Rectal smooth muscle tissue (tissue), 1 donor: ENCODE results near the gene KSR2.

Experiments used
- H3K27ac ChIP-seq: one replicate; pipeline ENCODE4 v1.7.0; 2013; ENCODE audit warnings: low read depth, low read length, inconsistent platforms
- H3K27me3 ChIP-seq: one replicate; pipeline ENCODE4 v1.7.0; 2013; ENCODE audit warnings: low read length; ENCODE audit not compliant: control insufficient read depth, insufficient read depth
- H3K36me3 ChIP-seq: one replicate; pipeline ENCODE4 v1.7.0; 2013; ENCODE audit warnings: low read length; ENCODE audit not compliant: control insufficient read depth, insufficient read depth
- H3K4me1 ChIP-seq: one replicate; pipeline ENCODE4 v1.7.0; 2013; ENCODE audit warnings: low read length; ENCODE audit not compliant: control insufficient read depth, insufficient read depth
- H3K4me3 ChIP-seq: one replicate; pipeline ENCODE4 v1.7.0; 2013; ENCODE audit warnings: low read length
- H3K9ac ChIP-seq: one replicate; pipeline ENCODE4 v1.7.0; 2013; ENCODE audit warnings: low read length

Gene KSR2

GRCh38 chr12:117485984-117486839, 482.6 kb downstream of the KSR2 start:
- H3K4me1 ChIP-seq, result no peaks in the 10 kb centered on the region
- H3K36me3 ChIP-seq, result no peaks in the 10 kb centered on the region
- no peaks in the 10 kb centered on the region for H3K27me3 ChIP-seq
- no peak overlapping the region for H3K27ac ChIP-seq
- H3K9ac ChIP-seq, result no peak overlapping the region
- no peak overlapping the region for H3K4me3 ChIP-seq

- Histone ChIP-seq H3K9ac (no peak overlapping the region), H3K36me3 (no peaks in the 10 kb centered on the region), H3K27ac (no peak overlapping the region), H3K27me3 (no peaks in the 10 kb centered on the region), H3K4me1 (no peaks in the 10 kb centered on the region), H3K4me3 (no peak overlapping the region)
Measured at GRCh38 chr12:117484901-117485300, 483.9 kb downstream of the KSR2 start.

GRCh38 chr12:117483501-117483900, 485.3 kb downstream of the KSR2 start:
- Histone ChIP-seq H3K4me3 (no peak overlapping the region), H3K27me3 (no peaks in the 10 kb centered on the region), H3K36me3 (no peaks in the 10 kb centered on the region), H3K27ac (no peak overlapping the region), H3K9ac (no peak overlapping the region), H3K4me1 (no peaks in the 10 kb centered on the region)

- H3K4me1 ChIP-seq, result no peaks in the 10 kb centered on the region
Measured at GRCh38 chr12:117481470-117481869, 487.3 kb downstream of the KSR2 start.

GRCh38 chr12:117476341-117476740, 492.4 kb downstream of the KSR2 start:
- no peaks in the 10 kb centered on the region for H3K36me3 ChIP-seq
- H3K4me3 ChIP-seq, result no peak overlapping the region
- no peak overlapping the region for H3K27ac ChIP-seq
- no peaks in the 10 kb centered on the region for H3K4me1 ChIP-seq
- no peaks in the 10 kb centered on the region for H3K27me3 ChIP-seq
- no peak overlapping the region for H3K9ac ChIP-seq

More at GRCh38 chr12:117481470-117481869, 487.3 kb downstream of the KSR2 start:
- H3K36me3 ChIP-seq, result no peaks in the 10 kb centered on the region
- no peaks in the 10 kb centered on the region for H3K27me3 ChIP-seq
- no peak overlapping the region for H3K9ac ChIP-seq
- no peak overlapping the region for H3K4me3 ChIP-seq
- H3K27ac ChIP-seq, result no peak overlapping the region

GRCh38 chr12:117473856-117474255, 494.9 kb downstream of the KSR2 start:
- no peaks in the 10 kb centered on the region for H3K36me3 ChIP-seq
- H3K27me3 ChIP-seq, result no peaks in the 10 kb centered on the region
- H3K4me3 ChIP-seq, result no peak overlapping the region
- H3K27ac ChIP-seq, result no peak overlapping the region
- H3K4me1 ChIP-seq, result no peaks in the 10 kb centered on the region
- H3K9ac ChIP-seq, result no peak overlapping the region

GRCh38 chr12:117472983-117473382, 495.8 kb downstream of the KSR2 start:
- Histone ChIP-seq H3K27me3 (no peaks in the 10 kb centered on the region), H3K9ac (no peak overlapping the region), H3K4me1 (no peaks in the 10 kb centered on the region), H3K36me3 (no peaks in the 10 kb centered on the region), H3K27ac (no peak overlapping the region), H3K4me3 (no peak overlapping the region)

GRCh38 chr12:117470804-117471203, 498.0 kb downstream of the KSR2 start:
- Histone ChIP-seq H3K4me3 (no peak overlapping the region), H3K27me3 (no peaks in the 10 kb centered on the region), H3K9ac (no peak overlapping the region), H3K36me3 (no peaks in the 10 kb centered on the region), H3K4me1 (no peaks in the 10 kb centered on the region), H3K27ac (no peak overlapping the region)

GRCh38 chr12:117469883-117470483, 498.8 kb downstream of the KSR2 start:
- H3K9ac ChIP-seq, result no peak overlapping the region
- no peaks in the 10 kb centered on the region for H3K4me1 ChIP-seq
- H3K27ac ChIP-seq, result no peak overlapping the region
- H3K36me3 ChIP-seq, result no peaks in the 10 kb centered on the region
- H3K4me3 ChIP-seq, result no peak overlapping the region
- no peaks in the 10 kb centered on the region for H3K27me3 ChIP-seq

- no peak overlapping the region for H3K9ac ChIP-seq
Measured at GRCh38 chr12:117468016-117468415, 500.8 kb downstream of the KSR2 start.

GRCh38 chr12:117467588-117467987, 501.2 kb downstream of the KSR2 start:
- no peak overlapping the region for H3K4me3 ChIP-seq

More at GRCh38 chr12:117468016-117468415, 500.8 kb downstream of the KSR2 start:
- H3K27ac ChIP-seq, result no peak overlapping the region
- no peak overlapping the region for H3K4me3 ChIP-seq
- H3K27me3 ChIP-seq, result no peaks in the 10 kb centered on the region
- no peaks in the 10 kb centered on the region for H3K4me1 ChIP-seq
- no peaks in the 10 kb centered on the region for H3K36me3 ChIP-seq

GRCh38 chr12:117466677-117467362, 502.0 kb downstream of the KSR2 start:
- Histone ChIP-seq H3K27me3 (no peaks in the 10 kb centered on the region), H3K27ac (no peak overlapping the region), H3K4me1 (no peaks in the 10 kb centered on the region), H3K4me3 (no peak overlapping the region), H3K9ac (no peak overlapping the region), H3K36me3 (no peaks in the 10 kb centered on the region)

More at GRCh38 chr12:117467588-117467987, 501.2 kb downstream of the KSR2 start:
- Histone ChIP-seq H3K27ac (no peak overlapping the region), H3K36me3 (no peaks in the 10 kb centered on the region), H3K4me1 (no peaks in the 10 kb centered on the region), H3K27me3 (no peaks in the 10 kb centered on the region), H3K9ac (no peak overlapping the region)
